Esophagus squamous epithelium (tissue), 4 donors: ENCODE measurements around the gene TRPC4.

ENCODE experiments used
- CTCF ChIP-seq, 6 experiments: fragments of 450-650 bp in 4 of 6; fragments of 200-600 bp in 2 of 6; sonication (generic) in 2 of 6; IDR thresholded peaks; one replicate each; pipeline ENCODE4 v1.5.1; 2016 to 2019; ENCODE audit warnings: antibody characterized with exemption in 6 of 6, mild to moderate bottlenecking in 4 of 6, moderate library complexity in 4 of 6
- POLR2A ChIP-seq, 4 donors: fragments of 450-650 bp; IDR thresholded peaks; one replicate each; pipeline ENCODE4 v1.6.1; 2017; ENCODE audit warnings: antibody characterized with exemption in 4 of 4, mild to moderate bottlenecking in 4 of 4, moderate library complexity in 3 of 4

- no peak for TF ChIP-seq CTCF (IDR thresholded peaks at IDR 0.05)
- no peak for TF ChIP-seq POLR2A (IDR thresholded peaks at IDR 0.05)
Observed at GRCh38 chr13:37766502-37766901, 103.1 kb downstream of the TRPC4 start.
